Progenitor cell of endocrine pancreas (in vitro differentiated cells): ENCODE data around the gene CFAP126. TPM values are rescaled to one million over a fixed set of nuclear protein-coding genes. Genes with fewer than 3 reads are reported as not detected.

ENCODE experiments used
- DNase-seq: peaks from one replicate; pipeline ENCODE4 v3.0.0; 2021; ENCODE audit warnings: low spot score; ENCODE audit not compliant: unreplicated experiment
- H3K27ac Mint-ChIP-seq: 2 replicates; pipeline ENCODE4 v1.8.0; 2021; ENCODE audit warnings: mild to moderate bottlenecking, moderate library complexity, mixed read lengths
- H3K27me3 Mint-ChIP-seq: 2 replicates; pipeline ENCODE4 v1.8.0; 2021; ENCODE audit warnings: mixed read lengths
- H3K36me3 Mint-ChIP-seq: 2 replicates; pipeline ENCODE4 v1.8.0; 2022; ENCODE audit warnings: mixed read lengths; ENCODE audit not compliant: insufficient read depth
- H3K4me1 Mint-ChIP-seq: 2 replicates; pipeline ENCODE4 v1.8.0; 2021; ENCODE audit warnings: low read depth, mixed read lengths
- H3K4me3 Mint-ChIP-seq: 2 replicates; pipeline ENCODE4 v1.8.0; 2021; ENCODE audit warnings: low read depth, mild to moderate bottlenecking, moderate library complexity, mixed read lengths
- H3K9me3 Mint-ChIP-seq: 2 replicates; pipeline ENCODE4 v1.8.0; 2021; ENCODE audit warnings: low read depth, mixed read lengths
- CTCF ChIP-seq: fragments of 200-600 bp; sonication (generic); IDR thresholded peaks from one replicate; pipeline ENCODE4 v1.5.0; 2021; ENCODE audit warnings: antibody characterized with exemption, mild to moderate bottlenecking; ENCODE audit not compliant: unreplicated experiment
- total RNA-seq: library from RNA; stranded (reverse); gene quantifications from 2 replicates; pipeline ENCODE4 v1.2.1, GENCODE V29; 2021

The CFAP126 gene
- total RNA-seq, 1 donor from 2014 or later: 0.65 TPM

DNA sequence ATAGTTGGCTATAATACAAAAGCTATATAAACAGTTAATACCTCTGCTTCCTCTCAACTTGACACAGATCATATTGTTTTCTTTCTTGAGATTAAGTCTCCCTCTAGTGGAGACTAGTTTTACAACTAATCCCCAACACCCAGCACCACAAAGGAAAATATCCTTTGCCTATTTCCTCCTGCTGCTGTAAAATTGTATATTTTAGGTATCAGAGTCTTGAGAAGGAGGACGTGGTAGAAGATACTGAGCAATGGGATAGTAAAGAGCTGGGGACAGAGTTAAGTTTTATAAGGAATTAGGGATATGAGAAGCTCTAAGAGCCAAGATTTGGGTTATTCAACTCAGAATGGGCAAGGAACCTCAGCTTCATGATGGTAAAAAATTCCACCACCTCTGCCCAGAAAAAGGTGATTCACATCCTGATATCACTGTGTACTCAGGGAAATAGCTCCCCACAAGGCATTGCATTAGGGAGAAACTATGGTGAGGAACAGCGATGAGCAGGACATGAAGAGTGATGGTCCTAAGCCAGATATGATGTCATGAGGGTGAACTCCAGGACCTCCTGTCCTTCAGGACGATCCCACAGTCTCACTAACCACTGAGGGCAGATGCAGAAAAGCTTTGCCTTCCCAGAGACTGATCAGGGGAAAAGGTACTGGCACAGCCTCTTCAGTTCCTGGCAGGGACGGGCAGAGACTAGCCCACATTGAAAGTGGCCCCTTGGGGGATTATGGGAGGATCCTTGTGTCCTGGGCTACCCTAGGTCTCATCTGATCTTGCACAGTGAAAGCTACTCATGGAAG lies 14.7 kb upstream of the CFAP126 start:
- Mint-ChIP-seq H3K4me1 (no peaks in the 10 kb centered on the region), H3K27me3 (peaks cover 3% of the 10 kb centered on the region), H3K27ac (no peak overlapping the region), H3K4me3 (no peak overlapping the region), H3K9me3 (no peaks in the 10 kb centered on the region), H3K36me3 (no peaks in the 10 kb centered on the region)
- peak; percentile 75 for TF ChIP-seq CTCF
- no peak for DNase-seq

GRCh38 chr1:161381707-161382106 lies 14.0 kb upstream of the CFAP126 start:
- H3K4me1 Mint-ChIP-seq: no peaks in the 10 kb centered on the region
- no peaks in the 10 kb centered on the region for H3K36me3 Mint-ChIP-seq
- no peaks in the 10 kb centered on the region for H3K9me3 Mint-ChIP-seq
- peaks cover 3% of the 10 kb centered on the region for H3K27me3 Mint-ChIP-seq
- H3K4me3 Mint-ChIP-seq: no peak overlapping the region
- TF ChIP-seq CTCF: no peak
- DNase-seq: no peak
- no peak overlapping the region for H3K27ac Mint-ChIP-seq

DNA sequence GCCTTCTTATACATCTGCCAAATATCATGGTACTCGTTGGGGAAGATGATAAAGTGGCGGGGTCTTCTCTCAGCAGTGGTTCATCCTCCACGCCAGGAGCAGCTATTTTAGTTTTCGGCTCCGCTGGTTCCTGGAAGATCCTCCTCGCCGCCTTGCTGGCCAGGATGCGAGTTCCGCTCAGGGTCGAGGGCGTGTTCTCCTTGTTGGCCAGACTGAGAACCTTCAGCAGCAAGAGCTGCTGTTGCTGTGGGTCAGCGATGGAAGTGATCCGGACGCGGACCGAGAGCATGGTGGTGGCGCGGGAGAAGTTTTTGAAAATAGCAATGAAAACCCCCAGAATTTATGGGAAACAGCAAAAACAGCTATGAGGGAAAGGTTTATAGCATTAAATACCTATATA lies 11.4 kb upstream of the CFAP126 start:
- Mint-ChIP-seq H3K27ac (peak overlapping the region; percentile 55), H3K36me3 (no peaks in the 10 kb centered on the region), H3K9me3 (no peaks in the 10 kb centered on the region), H3K27me3 (peaks cover 3% of the 10 kb centered on the region), H3K4me1 (no peaks in the 10 kb centered on the region), H3K4me3 (peak overlapping the region; percentile 68)
- no peak for DNase-seq
- no peak for TF ChIP-seq CTCF

DNA sequence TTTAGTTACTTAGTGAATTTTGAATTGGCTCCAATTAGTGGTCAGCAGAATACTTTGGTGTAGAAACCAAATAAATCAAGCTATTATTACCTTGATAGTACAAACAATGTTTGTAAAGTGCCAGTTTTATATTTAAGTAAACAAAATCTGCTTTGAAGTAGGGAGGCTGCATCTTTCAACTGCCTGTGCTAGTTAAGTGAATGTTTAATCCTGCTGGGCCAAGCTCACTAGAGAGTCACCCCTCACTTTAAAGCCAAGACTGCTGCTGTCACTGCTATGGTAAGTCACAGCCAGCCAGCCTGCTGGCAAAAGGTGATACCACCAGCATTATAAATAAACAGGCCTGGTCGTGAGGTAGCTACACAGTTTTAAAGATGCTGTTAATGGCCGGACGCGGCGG lies 10.3 kb upstream of the CFAP126 start:
- Mint-ChIP-seq H3K27ac (no peak overlapping the region), H3K4me3 (no peak overlapping the region), H3K9me3 (no peaks in the 10 kb centered on the region), H3K36me3 (no peaks in the 10 kb centered on the region), H3K27me3 (peaks cover 3% of the 10 kb centered on the region), H3K4me1 (no peaks in the 10 kb centered on the region)
- no peak for TF ChIP-seq CTCF
- DNase-seq: no peak

- TF ChIP-seq CTCF: peak; percentile 34
- no peaks in the 10 kb centered on the region for H3K9me3 Mint-ChIP-seq
- no peaks in the 10 kb centered on the region for H3K36me3 Mint-ChIP-seq
- H3K4me3 Mint-ChIP-seq: no peak overlapping the region
- DNase-seq: no peak
- H3K27me3 Mint-ChIP-seq: no peaks in the 10 kb centered on the region
- no peak overlapping the region for H3K27ac Mint-ChIP-seq
- H3K4me1 Mint-ChIP-seq: no peaks in the 10 kb centered on the region
Observed at GRCh38 chr1:161374373-161374772, 6.7 kb upstream of the CFAP126 start.
